Measurements from ENCODE around the gene SRPX. TPM values are rescaled to one million over a fixed set of nuclear protein-coding genes. Genes with fewer than 3 reads are reported as not detected.

SRPX gene
- polyA plus RNA-seq, 1 of the 3 experiments (the other 2 are of a cell fraction): 124 TPM

GRCh38 chrX:38214044-38214443, 6.6 kb downstream of the SRPX start:
- Histone ChIP-seq H3K9me3 (no peaks in the 10 kb centered on the region), H3K27me3 (ENCODE audit: insufficient read depth) (no peaks in the 10 kb centered on the region; the same call in 1 of the 2 replicates), H3K79me2 (ENCODE audit: insufficient read depth) (peaks cover 11% of the 10 kb centered on the region), H2AFZ (ENCODE audit: low read depth) (no peak overlapping the region), H3F3A (replicated peaks; ENCODE audit: insufficient read depth) (peaks cover 14% of the 10 kb centered on the region), H3K9me2 (no peaks in the 10 kb centered on the region), H3K9ac (no peak overlapping the region), H3K4me1 (ENCODE audit: control insufficient read depth in 1 of 2, insufficient read depth in 2 of 2, low read depth in 1 of 2, low read length in 1 of 2) (no peaks in the 10 kb centered on the region; a peak in 1 of 4 replicates), H3K27ac (ENCODE audit: low read depth in 2 of 2, low read length in 1 of 2) (peak overlapping the region in 1 of 2 experiments; percentile 86; a peak in 2 of 4 replicates), H3K4me2 (peak overlapping the region; percentile 27), H3K4me3 (ENCODE audit: low read depth in 2 of 2, low read length in 1 of 2) (no peak overlapping the region), H3K36me3 (replicated peaks in 1 of 2; ENCODE audit: control insufficient read depth in 1 of 2, insufficient read depth in 2 of 2, low read length in 1 of 2) (no peaks in the 10 kb centered on the region), H4K20me1 (ENCODE audit: insufficient read depth) (no peaks in the 10 kb centered on the region)
- no peak for DNase-seq
- 33% methylated on average over 1 of the region's 1 CpG for WGBS (ENCODE audit: low lambda C conversion rate)
- ChIA-PET POLR2A (no interaction called here), CTCF (interaction anchor here (1.9 kb wide), 1 partner anchor 22 kb away, joined by 4 read pairs; no protein-coding TSS in a partner anchor)
- no peak for TF ChIP-seq RAD21 (IDR thresholded peaks at IDR 0.05; ENCODE audit: low read length)
- no peak for TF ChIP-seq ZBTB33 (IDR thresholded peaks at IDR 0.05; ENCODE audit: borderline replicate concordance, low read depth)
- no peak for TF ChIP-seq NRF1 (IDR thresholded peaks at IDR 0.05; ENCODE audit: low read depth, low read length)
- no peak for TF ChIP-seq POLR2AphosphoS5 (IDR thresholded peaks at IDR 0.05; ENCODE audit: low read depth, low read length)

GRCh38 chrX:38211891-38212635, 8.6 kb downstream of the SRPX start:
- Histone ChIP-seq H3K36me3 (replicated peaks in 1 of 2; ENCODE audit: control insufficient read depth in 1 of 2, insufficient read depth in 2 of 2, low read length in 1 of 2) (no peaks in the 10 kb centered on the region), H3K27ac (ENCODE audit: low read depth in 2 of 2, low read length in 1 of 2) (0 out of 4 replicates have a peak overlapping the region, but pooled peaks of 1 of the 2 experiments have one; percentile 18), H3K4me2 (no peak overlapping the region), H3F3A (replicated peaks; ENCODE audit: insufficient read depth) (peaks cover 14% of the 10 kb centered on the region), H2AFZ (ENCODE audit: low read depth) (no peak overlapping the region), H3K9me2 (no peaks in the 10 kb centered on the region), H3K9ac (no peak overlapping the region), H3K79me2 (ENCODE audit: insufficient read depth) (peaks cover 4% of the 10 kb centered on the region; the same call in 1 of the 2 replicates), H3K9me3 (no peaks in the 10 kb centered on the region), H3K4me3 (ENCODE audit: low read depth in 2 of 2, low read length in 1 of 2) (no peak overlapping the region), H4K20me1 (ENCODE audit: insufficient read depth) (no peaks in the 10 kb centered on the region), H3K27me3 (ENCODE audit: insufficient read depth) (no peaks in the 10 kb centered on the region; the same call in 1 of the 2 replicates), H3K4me1 (ENCODE audit: control insufficient read depth in 1 of 2, insufficient read depth in 2 of 2, low read depth in 1 of 2, low read length in 1 of 2) (no peaks in the 10 kb centered on the region; a peak in 1 of 4 replicates)
- CTCF ChIA-PET: interaction anchor here (2.3 kb wide), 1 partner anchor 21 kb away, joined by 9 read pairs; no protein-coding TSS in a partner anchor
- no peak for TF ChIP-seq CTCF (IDR thresholded peaks at IDR 0.05)
- DNase-seq: no peak
- POLR2A ChIA-PET: no interaction called here
- 42% methylated on average over 4 of the region's 4 CpGs for WGBS (ENCODE audit: low lambda C conversion rate)
